Measurements from ENCODE around the gene ASB16. TPM values are rescaled to one million over a fixed set of nuclear protein-coding genes. Genes with fewer than 3 reads are reported as not detected.

Gene ASB16
- total and polyA plus RNA-seq, 9 of the 15 experiments (the other 6 are each of a cell fraction or from before 2014, with no cell fraction given) = 0.03 to 0.07 TPM; not detected in 7

DNA sequence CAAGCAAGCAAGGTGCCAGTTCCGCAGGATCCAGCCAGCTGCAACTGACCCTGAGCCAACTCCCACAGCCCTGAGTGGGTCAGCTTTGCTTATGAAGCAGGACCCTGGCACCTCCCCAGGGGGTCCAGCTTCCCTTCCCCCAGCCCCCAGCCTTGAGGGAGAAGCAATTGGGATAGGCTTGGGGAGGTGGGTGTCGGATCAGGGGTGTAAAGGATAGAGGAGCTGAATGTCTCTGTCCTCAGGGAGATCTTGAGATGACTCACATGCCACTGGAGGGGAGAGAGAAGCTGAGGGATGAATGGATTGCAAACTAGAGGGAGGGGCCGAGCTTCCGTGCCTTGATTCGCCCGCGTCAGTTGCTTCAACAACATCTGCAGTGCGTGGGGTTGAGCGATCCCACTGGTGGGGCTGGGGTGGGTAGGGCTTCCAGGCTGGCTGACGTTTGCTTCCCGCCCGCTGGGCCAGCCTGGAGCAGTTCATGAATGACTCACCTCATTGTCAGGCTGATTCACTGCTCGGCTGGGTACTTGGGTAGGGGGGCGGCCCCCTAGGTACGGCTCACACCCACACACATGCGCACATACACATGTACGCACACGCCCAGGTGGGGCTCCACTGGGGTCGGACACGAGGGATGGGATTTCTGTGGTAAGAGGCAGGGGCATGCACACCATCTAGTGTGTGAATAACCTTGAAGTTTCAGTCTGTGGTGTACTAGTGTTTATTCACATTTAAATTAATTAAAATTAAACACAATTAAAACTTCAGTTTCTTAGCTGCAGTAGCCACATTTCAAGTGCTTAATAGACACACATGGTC, 32.4 kb upstream of the ASB16 start (continued):
- TF ChIP-seq ZNF609 (CRISPR knock-in tag; IDR thresholded peaks at IDR 0.05; ENCODE audit: borderline replicate concordance) (peak; percentile 70; the same call in 1 of the 2 replicates), FIP1L1 (IDR thresholded peaks at IDR 0.05; ENCODE audit: low read depth, low read length, poor library complexity, severe bottlenecking) (no peak), ZNF75A (CRISPR knock-in tag; IDR thresholded peaks at IDR 0.05) (no peak), E2F3 (CRISPR knock-in tag; IDR thresholded peaks at IDR 0.05) (no peak), ADNP (tag; IDR thresholded peaks at IDR 0.05) (no peak), RUNX1 (IDR thresholded peaks at IDR 0.05; ENCODE audit: low read depth) (no peak), RAD51 (IDR thresholded peaks at IDR 0.05; ENCODE audit: borderline replicate concordance, low read depth) (no peak), PHF8 (IDR thresholded peaks at IDR 0.05; ENCODE audit: borderline replicate concordance, low read length) (no peak; the same call in 1 of the 2 replicates)
- TF ChIP-seq, protein P1, sequence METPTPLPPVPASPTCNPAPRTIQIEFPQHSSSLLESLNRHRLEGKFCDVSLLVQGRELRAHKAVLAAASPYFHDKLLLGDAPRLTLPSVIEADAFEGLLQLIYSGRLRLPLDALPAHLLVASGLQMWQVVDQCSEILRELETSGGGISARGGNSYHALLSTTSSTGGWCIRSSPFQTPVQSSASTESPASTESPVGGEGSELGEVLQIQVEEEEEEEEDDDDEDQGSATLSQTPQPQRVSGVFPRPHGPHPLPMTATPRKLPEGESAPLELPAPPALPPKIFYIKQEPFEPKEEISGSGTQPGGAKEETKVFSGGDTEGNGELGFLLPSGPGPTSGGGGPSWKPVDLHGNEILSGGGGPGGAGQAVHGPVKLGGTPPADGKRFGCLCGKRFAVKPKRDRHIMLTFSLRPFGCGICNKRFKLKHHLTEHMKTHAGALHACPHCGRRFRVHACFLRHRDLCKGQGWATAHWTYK (CRISPR knock-in tag; IDR thresholded peaks at IDR 0.05) = no peak
- TF ChIP-seq, protein P2, sequence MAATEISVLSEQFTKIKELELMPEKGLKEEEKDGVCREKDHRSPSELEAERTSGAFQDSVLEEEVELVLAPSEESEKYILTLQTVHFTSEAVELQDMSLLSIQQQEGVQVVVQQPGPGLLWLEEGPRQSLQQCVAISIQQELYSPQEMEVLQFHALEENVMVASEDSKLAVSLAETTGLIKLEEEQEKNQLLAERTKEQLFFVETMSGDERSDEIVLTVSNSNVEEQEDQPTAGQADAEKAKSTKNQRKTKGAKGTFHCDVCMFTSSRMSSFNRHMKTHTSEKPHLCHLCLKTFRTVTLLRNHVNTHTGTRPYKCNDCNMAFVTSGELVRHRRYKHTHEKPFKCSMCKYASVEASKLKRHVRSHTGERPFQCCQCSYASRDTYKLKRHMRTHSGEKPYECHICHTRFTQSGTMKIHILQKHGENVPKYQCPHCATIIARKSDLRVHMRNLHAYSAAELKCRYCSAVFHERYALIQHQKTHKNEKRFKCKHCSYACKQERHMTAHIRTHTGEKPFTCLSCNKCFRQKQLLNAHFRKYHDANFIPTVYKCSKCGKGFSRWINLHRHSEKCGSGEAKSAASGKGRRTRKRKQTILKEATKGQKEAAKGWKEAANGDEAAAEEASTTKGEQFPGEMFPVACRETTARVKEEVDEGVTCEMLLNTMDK (IDR thresholded peaks at IDR 0.05; ENCODE audit: borderline replicate concordance, insufficient read depth, low read depth, low read length, poor library complexity, severe bottlenecking) = no peak
- TF ChIP-seq, protein P3, sequence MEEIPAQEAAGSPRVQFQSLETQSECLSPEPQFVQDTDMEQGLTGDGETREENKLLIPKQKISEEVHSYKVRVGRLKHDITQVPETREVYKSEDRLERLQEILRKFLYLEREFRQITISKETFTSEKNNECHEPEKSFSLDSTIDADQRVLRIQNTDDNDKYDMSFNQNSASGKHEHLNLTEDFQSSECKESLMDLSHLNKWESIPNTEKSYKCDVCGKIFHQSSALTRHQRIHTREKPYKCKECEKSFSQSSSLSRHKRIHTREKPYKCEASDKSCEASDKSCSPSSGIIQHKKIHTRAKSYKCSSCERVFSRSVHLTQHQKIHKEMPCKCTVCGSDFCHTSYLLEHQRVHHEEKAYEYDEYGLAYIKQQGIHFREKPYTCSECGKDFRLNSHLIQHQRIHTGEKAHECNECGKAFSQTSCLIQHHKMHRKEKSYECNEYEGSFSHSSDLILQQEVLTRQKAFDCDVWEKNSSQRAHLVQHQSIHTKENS (CRISPR knock-in tag; IDR thresholded peaks at IDR 0.05) = no peak
- TF ChIP-seq, protein P4, sequence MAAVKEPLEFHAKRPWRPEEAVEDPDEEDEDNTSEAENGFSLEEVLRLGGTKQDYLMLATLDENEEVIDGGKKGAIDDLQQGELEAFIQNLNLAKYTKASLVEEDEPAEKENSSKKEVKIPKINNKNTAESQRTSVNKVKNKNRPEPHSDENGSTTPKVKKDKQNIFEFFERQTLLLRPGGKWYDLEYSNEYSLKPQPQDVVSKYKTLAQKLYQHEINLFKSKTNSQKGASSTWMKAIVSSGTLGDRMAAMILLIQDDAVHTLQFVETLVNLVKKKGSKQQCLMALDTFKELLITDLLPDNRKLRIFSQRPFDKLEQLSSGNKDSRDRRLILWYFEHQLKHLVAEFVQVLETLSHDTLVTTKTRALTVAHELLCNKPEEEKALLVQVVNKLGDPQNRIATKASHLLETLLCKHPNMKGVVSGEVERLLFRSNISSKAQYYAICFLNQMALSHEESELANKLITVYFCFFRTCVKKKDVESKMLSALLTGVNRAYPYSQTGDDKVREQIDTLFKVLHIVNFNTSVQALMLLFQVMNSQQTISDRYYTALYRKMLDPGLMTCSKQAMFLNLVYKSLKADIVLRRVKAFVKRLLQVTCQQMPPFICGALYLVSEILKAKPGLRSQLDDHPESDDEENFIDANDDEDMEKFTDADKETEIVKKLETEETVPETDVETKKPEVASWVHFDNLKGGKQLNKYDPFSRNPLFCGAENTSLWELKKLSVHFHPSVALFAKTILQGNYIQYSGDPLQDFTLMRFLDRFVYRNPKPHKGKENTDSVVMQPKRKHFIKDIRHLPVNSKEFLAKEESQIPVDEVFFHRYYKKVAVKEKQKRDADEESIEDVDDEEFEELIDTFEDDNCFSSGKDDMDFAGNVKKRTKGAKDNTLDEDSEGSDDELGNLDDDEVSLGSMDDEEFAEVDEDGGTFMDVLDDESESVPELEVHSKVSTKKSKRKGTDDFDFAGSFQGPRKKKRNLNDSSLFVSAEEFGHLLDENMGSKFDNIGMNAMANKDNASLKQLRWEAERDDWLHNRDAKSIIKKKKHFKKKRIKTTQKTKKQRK (IDR thresholded peaks at IDR 0.05; ENCODE audit: borderline replicate concordance, low read depth, low read length) = no peak
